C4-2B (cell line): ENCODE results near the gene PRICKLE2.

Source experiments
- H3K27ac ChIP-seq: fragments of 450-650 bp; 2 replicates; pipeline ENCODE4 v1.5.1; 2017
- CTCF ChIP-seq: fragments of 450-650 bp; conservative IDR thresholded peaks from 2 replicates; pipeline ENCODE4 v1.5.1; 2017; ENCODE audit warnings: mild to moderate bottlenecking
- ZFX ChIP-seq: fragments of 450-650 bp; IDR thresholded peaks from 2 replicates; pipeline ENCODE4 v1.6.1; 2017

Gene PRICKLE2

GRCh38 chr3:64080616-64081234, 144.5 kb downstream of the PRICKLE2 start:
- H3K27ac ChIP-seq = no peak overlapping the region
- no peak for TF ChIP-seq ZFX
- TF ChIP-seq CTCF = no peak

- no peak overlapping the region for H3K27ac ChIP-seq
These were observed 145.7 kb downstream of the PRICKLE2 start for GRCh38 chr3:64079369-64080150.

GRCh38 chr3:64078966-64079365, 146.3 kb downstream of the PRICKLE2 start:
- H3K27ac ChIP-seq = no peak overlapping the region
- TF ChIP-seq ZFX (no peak), CTCF (no peak)

More at GRCh38 chr3:64079369-64080150, 145.7 kb downstream of the PRICKLE2 start:
- TF ChIP-seq CTCF (no peak), ZFX (no peak)

GRCh38 chr3:64074895-64075679, 150.2 kb downstream of the PRICKLE2 start:
- H3K27ac ChIP-seq = no peak overlapping the region
- TF ChIP-seq CTCF (no peak), ZFX (no peak)

- TF ChIP-seq CTCF (no peak), ZFX (no peak)
These were observed 151.2 kb downstream of the PRICKLE2 start for GRCh38 chr3:64074060-64074459.

GRCh38 chr3:64073158-64073761, 152.0 kb downstream of the PRICKLE2 start:
- H3K27ac ChIP-seq = no peak overlapping the region
- TF ChIP-seq CTCF (no peak), ZFX (no peak)

More at GRCh38 chr3:64074060-64074459, 151.2 kb downstream of the PRICKLE2 start:
- no peak overlapping the region for H3K27ac ChIP-seq
